ENCODE measurements around the gene CRYBA1. TPM values are rescaled to one million over a fixed set of nuclear protein-coding genes. Genes with fewer than 3 reads are reported as not detected.
A peak's percentile ranks its signal among the peaks of the same experiment; 100 is the strongest.

CRYBA1 gene
- total and polyA plus RNA-seq, 8 donors, result not detected

- DNase-seq (no peak), ATAC-seq (no peak)
- H3K4me1 ChIP-seq, result peaks cover 9 to 23% of the 10 kb centered on the region in 2 donors
- no peak for TF ChIP-seq CTCF (IDR thresholded peaks at IDR 0.05)
- H3K9me3 ChIP-seq, result no peaks in the 10 kb centered on the region
- H3K36me3 ChIP-seq, result peaks cover 0 to 6% of the 10 kb centered on the region in 2 donors
- no peak overlapping the region for H3K4me3 ChIP-seq
- no peaks in the 10 kb centered on the region for H3K27me3 ChIP-seq
- no peak overlapping the region for H3K27ac ChIP-seq
- intact Hi-C loops (cut with DNase I), result no loop called here
Observed at GRCh38 chr17:29251184-29251583, 4.5 kb downstream of the CRYBA1 start.

GRCh38 chr17:29252101-29252791 is 5.6 kb downstream of the CRYBA1 start:
- Histone ChIP-seq H3K27me3 (no peaks in the 10 kb centered on the region), H3K36me3 (peaks cover 0 to 6% of the 10 kb centered on the region in 2 donors), H3K4me1 (peaks cover 16 to 34% of the 10 kb centered on the region in 2 donors), H3K4me3 (no peak overlapping the region), H3K9me3 (no peaks in the 10 kb centered on the region), H3K27ac (no peak overlapping the region)
- DNase-seq, result peak in 2 of 4 donors; percentile 45 to 67
- ATAC-seq, result peak; percentile 28
- intact Hi-C loops (cut with DNase I), result no loop called here
- peak; percentile 25 to 33 for TF ChIP-seq CTCF (IDR thresholded peaks at IDR 0.05)

- no peak for TF ChIP-seq CTCF (IDR thresholded peaks at IDR 0.05)
- H3K4me1 ChIP-seq, result peaks cover 21 to 41% of the 10 kb centered on the region in 2 donors
- H3K36me3 ChIP-seq, result peaks cover 0 to 7% of the 10 kb centered on the region in 2 donors
- no peak for DNase-seq
- H3K27ac ChIP-seq, result no peak overlapping the region
- no peaks in the 10 kb centered on the region for H3K9me3 ChIP-seq
- H3K4me3 ChIP-seq, result no peak overlapping the region
- H3K27me3 ChIP-seq, result no peaks in the 10 kb centered on the region
- no peak for ATAC-seq
- intact Hi-C loops (cut with DNase I), result no loop called here
Observed at GRCh38 chr17:29253037-29253436, 6.4 kb downstream of the CRYBA1 start.

- H3K9me3 ChIP-seq, result no peaks in the 10 kb centered on the region
- intact Hi-C loops (cut with DNase I), result no loop called here
- DNase-seq (no peak), ATAC-seq (peak; percentile 11)
- TF ChIP-seq CTCF (IDR thresholded peaks at IDR 0.05), result no peak
- no peaks in the 10 kb centered on the region for H3K27me3 ChIP-seq
- H3K4me1 ChIP-seq, result peaks cover 30 to 53% of the 10 kb centered on the region in 2 donors
- H3K4me3 ChIP-seq, result no peak overlapping the region
- H3K36me3 ChIP-seq, result peaks cover 0 to 36% of the 10 kb centered on the region in 2 donors
- peak overlapping the region in 1 of 2 donors; percentile 1 for H3K27ac ChIP-seq
Observed at GRCh38 chr17:29255926-29256522, 9.4 kb downstream of the CRYBA1 start.

GRCh38 chr17:29256735-29257466 is 10.2 kb downstream of the CRYBA1 start:
- intact Hi-C loops (cut with DNase I), result no loop called here
- H3K9me3 ChIP-seq, result no peaks in the 10 kb centered on the region
- no peak for TF ChIP-seq CTCF (IDR thresholded peaks at IDR 0.05)
- H3K27me3 ChIP-seq, result no peaks in the 10 kb centered on the region
- peak overlapping the region in 1 of 2 donors; percentile 1 for H3K27ac ChIP-seq
- H3K36me3 ChIP-seq, result peaks cover 0 to 45% of the 10 kb centered on the region in 2 donors
- no peak overlapping the region for H3K4me3 ChIP-seq
- DNase-seq, result no peak
- H3K4me1 ChIP-seq, result peaks cover 30 to 53% of the 10 kb centered on the region in 2 donors
- peak; percentile 29 for ATAC-seq

All from left lung (tissue), 10 donors.